GM12878 (cell line): Measurements from ENCODE around the gene CHMP4B.

Experiments used
- ATF7 ChIP-seq: fragments of 450-650 bp; IDR thresholded peaks from 2 replicates; pipeline ENCODE4 v1.6.1; 2016; ENCODE audit warnings: low read depth, mild to moderate bottlenecking
- EP300 ChIP-seq, 2 experiments: fragments of 150-350 bp in 1 of 2; IDR thresholded peaks; 2 replicates each; pipeline ENCODE4 v1.6.1; 2011 to 2012; ENCODE audit warnings: low read depth in 2 of 2, low read length in 2 of 2, borderline replicate concordance in 1 of 2, improper control_type of control experiment in 1 of 2, inconsistent platforms in 1 of 2; ENCODE audit not compliant: control insufficient read depth in 1 of 2
- ESRRA ChIP-seq: IDR thresholded peaks from 2 replicates; pipeline ENCODE4 v1.6.1; 2012; ENCODE audit warnings: mild to moderate bottlenecking, low read length, improper control_type of control experiment
- POLR2AphosphoS5 ChIP-seq: IDR thresholded peaks from 2 replicates; pipeline ENCODE4 v1.6.1; 2011; ENCODE audit warnings: mild to moderate bottlenecking, low read length, inconsistent platforms
- RAD21 ChIP-seq: IDR thresholded peaks from 2 replicates; pipeline ENCODE4 v1.6.1; 2011; ENCODE audit warnings: mild to moderate bottlenecking, low read depth, low read length, moderate library complexity; ENCODE audit not compliant: insufficient read depth
- SP1 ChIP-seq: IDR thresholded peaks from one replicate; pipeline ENCODE4 v1.6.1; 2011; ENCODE audit warnings: low read depth, low read length
- SRF ChIP-seq, 2 experiments: IDR thresholded peaks; 2 replicates each; pipeline ENCODE4 v1.6.1; 2011; ENCODE audit warnings: low read depth in 2 of 2, low read length in 2 of 2, mild to moderate bottlenecking in 1 of 2, moderate library complexity in 1 of 2
- TAF1 ChIP-seq: IDR thresholded peaks from 2 replicates; pipeline ENCODE4 v1.6.1; 2011; ENCODE audit warnings: mild to moderate bottlenecking, low read depth, low read length, borderline replicate concordance
- TBL1XR1 ChIP-seq: IDR thresholded peaks from 2 replicates; pipeline ENCODE4 v1.6.1; 2012; ENCODE audit warnings: low read depth, low read length, improper control_type of control experiment
- YY1 ChIP-seq: IDR thresholded peaks from 2 replicates; pipeline ENCODE4 v1.6.1; 2011; ENCODE audit warnings: low read depth, mild to moderate bottlenecking, low read length
- ZBED1 ChIP-seq: IDR thresholded peaks from 2 replicates; pipeline ENCODE4 v1.6.1; 2016; ENCODE audit warnings: borderline replicate concordance
- TF ChIP-seq, protein P1 (sequence below), 3 experiments: IDR thresholded peaks in 2 of 3; conservative IDR thresholded peaks in 1 of 3; 2 replicates each; pipeline ENCODE4 v1.5.1; 2011; ENCODE audit warnings: low read depth in 3 of 3, low read length in 3 of 3, mild to moderate bottlenecking in 3 of 3, control low read depth in 2 of 3, moderate library complexity in 2 of 3, inconsistent platforms in 1 of 3, mixed read lengths in 1 of 3; ENCODE audit not compliant: control insufficient read depth in 2 of 3, insufficient read depth in 1 of 3; ENCODE audit errors: extremely low read depth in 1 of 3
- TF ChIP-seq, protein P2 (sequence below): fragments of 450-650 bp; formaldehyde crosslinking; IDR thresholded peaks from 2 replicates; pipeline ENCODE4 v1.4.0; 2020; ENCODE audit warnings: mild to moderate bottlenecking, moderate library complexity

DNA sequence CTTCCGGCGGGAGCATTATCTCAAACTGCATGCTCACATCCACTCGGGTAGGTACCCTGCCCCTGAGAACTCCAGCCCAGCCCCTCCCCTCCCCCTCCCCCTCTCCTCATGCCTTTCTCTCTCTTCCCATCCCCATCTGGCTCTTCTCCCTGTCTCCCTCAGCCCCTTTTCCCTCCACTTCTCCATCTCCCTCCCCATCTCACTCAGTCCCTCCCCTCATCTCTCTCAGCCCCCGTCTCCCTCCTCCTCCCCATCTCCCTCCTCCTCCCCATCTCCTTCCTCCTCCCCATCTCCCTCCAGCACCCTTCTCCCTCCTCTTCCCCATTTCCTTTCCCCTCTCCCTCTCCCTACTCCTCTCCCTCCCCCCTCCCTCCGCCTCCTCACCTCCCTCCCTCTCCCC is 27.3 kb upstream of the CHMP4B start:
- no peak for TF ChIP-seq ESRRA
- no peak for TF ChIP-seq ZBED1
- no peak for TF ChIP-seq SP1
- TF ChIP-seq TBL1XR1 = no peak
- TF ChIP-seq ATF7 = no peak
- TF ChIP-seq RAD21 = no peak
- no peak for TF ChIP-seq EP300 (IDR thresholded peaks at IDR 0.05; ENCODE audit: borderline replicate concordance in 1 of 2, control insufficient read depth in 1 of 2, low read depth in 2 of 2, low read length in 2 of 2)
- TF ChIP-seq TAF1 = no peak
- no peak for TF ChIP-seq SRF (IDR thresholded peaks at IDR 0.05; ENCODE audit: low read depth in 2 of 2, low read length in 2 of 2)
- TF ChIP-seq, protein P1, sequence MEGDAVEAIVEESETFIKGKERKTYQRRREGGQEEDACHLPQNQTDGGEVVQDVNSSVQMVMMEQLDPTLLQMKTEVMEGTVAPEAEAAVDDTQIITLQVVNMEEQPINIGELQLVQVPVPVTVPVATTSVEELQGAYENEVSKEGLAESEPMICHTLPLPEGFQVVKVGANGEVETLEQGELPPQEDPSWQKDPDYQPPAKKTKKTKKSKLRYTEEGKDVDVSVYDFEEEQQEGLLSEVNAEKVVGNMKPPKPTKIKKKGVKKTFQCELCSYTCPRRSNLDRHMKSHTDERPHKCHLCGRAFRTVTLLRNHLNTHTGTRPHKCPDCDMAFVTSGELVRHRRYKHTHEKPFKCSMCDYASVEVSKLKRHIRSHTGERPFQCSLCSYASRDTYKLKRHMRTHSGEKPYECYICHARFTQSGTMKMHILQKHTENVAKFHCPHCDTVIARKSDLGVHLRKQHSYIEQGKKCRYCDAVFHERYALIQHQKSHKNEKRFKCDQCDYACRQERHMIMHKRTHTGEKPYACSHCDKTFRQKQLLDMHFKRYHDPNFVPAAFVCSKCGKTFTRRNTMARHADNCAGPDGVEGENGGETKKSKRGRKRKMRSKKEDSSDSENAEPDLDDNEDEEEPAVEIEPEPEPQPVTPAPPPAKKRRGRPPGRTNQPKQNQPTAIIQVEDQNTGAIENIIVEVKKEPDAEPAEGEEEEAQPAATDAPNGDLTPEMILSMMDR (IDR thresholded peaks at IDR 0.05 in 2 of 3, conservative IDR thresholded peaks at IDR 0.05 in 1 of 3; ENCODE audit: control insufficient read depth in 2 of 3, extremely low read depth in 1 of 3, insufficient read depth in 1 of 3, low read depth in 3 of 3, low read length in 3 of 3) = no peak
- TF ChIP-seq, protein P2, sequence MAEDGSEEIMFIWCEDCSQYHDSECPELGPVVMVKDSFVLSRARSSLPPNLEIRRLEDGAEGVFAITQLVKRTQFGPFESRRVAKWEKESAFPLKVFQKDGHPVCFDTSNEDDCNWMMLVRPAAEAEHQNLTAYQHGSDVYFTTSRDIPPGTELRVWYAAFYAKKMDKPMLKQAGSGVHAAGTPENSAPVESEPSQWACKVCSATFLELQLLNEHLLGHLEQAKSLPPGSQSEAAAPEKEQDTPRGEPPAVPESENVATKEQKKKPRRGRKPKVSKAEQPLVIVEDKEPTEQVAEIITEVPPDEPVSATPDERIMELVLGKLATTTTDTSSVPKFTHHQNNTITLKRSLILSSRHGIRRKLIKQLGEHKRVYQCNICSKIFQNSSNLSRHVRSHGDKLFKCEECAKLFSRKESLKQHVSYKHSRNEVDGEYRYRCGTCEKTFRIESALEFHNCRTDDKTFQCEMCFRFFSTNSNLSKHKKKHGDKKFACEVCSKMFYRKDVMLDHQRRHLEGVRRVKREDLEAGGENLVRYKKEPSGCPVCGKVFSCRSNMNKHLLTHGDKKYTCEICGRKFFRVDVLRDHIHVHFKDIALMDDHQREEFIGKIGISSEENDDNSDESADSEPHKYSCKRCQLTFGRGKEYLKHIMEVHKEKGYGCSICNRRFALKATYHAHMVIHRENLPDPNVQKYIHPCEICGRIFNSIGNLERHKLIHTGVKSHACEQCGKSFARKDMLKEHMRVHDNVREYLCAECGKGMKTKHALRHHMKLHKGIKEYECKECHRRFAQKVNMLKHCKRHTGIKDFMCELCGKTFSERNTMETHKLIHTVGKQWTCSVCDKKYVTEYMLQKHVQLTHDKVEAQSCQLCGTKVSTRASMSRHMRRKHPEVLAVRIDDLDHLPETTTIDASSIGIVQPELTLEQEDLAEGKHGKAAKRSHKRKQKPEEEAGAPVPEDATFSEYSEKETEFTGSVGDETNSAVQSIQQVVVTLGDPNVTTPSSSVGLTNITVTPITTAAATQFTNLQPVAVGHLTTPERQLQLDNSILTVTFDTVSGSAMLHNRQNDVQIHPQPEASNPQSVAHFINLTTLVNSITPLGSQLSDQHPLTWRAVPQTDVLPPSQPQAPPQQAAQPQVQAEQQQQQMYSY (CRISPR knock-in tag) = no peak
- TF ChIP-seq YY1 = no peak
- no peak for TF ChIP-seq POLR2AphosphoS5
